K562 (cell line): ENCODE data around the gene DAB2IP. TPM values are rescaled to one million over a fixed set of nuclear protein-coding genes. Genes with fewer than 3 reads are reported as not detected.

Source experiments
- ATAC-seq: fragments of 200-7000 bp; cut with Tn5 transposase; 3 replicates; pipeline ENCODE4 v1.9.1; 2020; ENCODE audit warnings: moderate library complexity
- BruUV-seq: library from RNA; stranded (reverse); fragments of 400-500 nt; replicated peaks from 2 replicates; lab custom pipeline; 2021; lab: Mats Ljungman, UMichigan
- CTCF ChIA-PET: fragments of 300-600 bp; formaldehyde crosslinking; extraction: SDS; loops from one replicate; lab custom pipeline; 2021; ENCODE audit warnings: low intra/inter-chr PET ratio; lab: Yijun Ruan, JAX
- POLR2A ChIA-PET: fragments of 300-600, 350-650 bp; sonication (Branson Sonifier 250); formaldehyde crosslinking; extraction: SDS; loops from one replicate; lab custom pipeline; 2021; ENCODE audit warnings: antibody characterized with exemption, inconsistent platforms; lab: Yijun Ruan, JAX
- DNase-seq, 4 experiments: peaks; one replicate each; pipeline versions ENCODE4 v3.0.0 to v3.0.0-alpha.2; 2011 to 2018; ENCODE audit warnings: low spot score in 3 of 4, mixed read lengths in 3 of 4; ENCODE audit errors: extremely low read depth in 1 of 4
- FAIRE-seq: peaks from 2 replicates; lab custom pipeline; 2011; peaks lifted over from hg19 to GRCh38; lab: Jason Lieb, UNC
- H2AFZ ChIP-seq: 2 replicates; pipeline ENCODE4 v1.6.0; 2011; ENCODE audit warnings: low read depth, low read length, control low read depth, inconsistent platforms
- H3K27ac ChIP-seq: fragments of 200-600 bp; 3 replicates; pipeline ENCODE4 v1.8.0; 2011; ENCODE audit warnings: low read depth, mild to moderate bottlenecking, control low read depth, inconsistent platforms, low read length, moderate library complexity, mixed read lengths; ENCODE audit errors: extremely low read depth
- H3K27me3 ChIP-seq, 2 experiments: fragments of 300-600 bp in 1 of 2; 2 replicates in 1 of 2; 3 replicates in 1 of 2; pipeline versions ENCODE4 v1.6.0 to v1.8.0; 2011; ENCODE audit warnings: inconsistent platforms in 2 of 2, low read length in 2 of 2, mild to moderate bottlenecking in 1 of 2, mixed read lengths in 1 of 2, moderate library complexity in 1 of 2; ENCODE audit not compliant: control insufficient read depth in 2 of 2, insufficient read depth in 2 of 2
- H3K36me3 ChIP-seq: fragments of 300-600 bp; 3 replicates; pipeline ENCODE4 v1.8.0; 2011; ENCODE audit warnings: mild to moderate bottlenecking, low read length, inconsistent platforms; ENCODE audit not compliant: control insufficient read depth, insufficient read depth
- H3K4me1 ChIP-seq, 2 experiments: fragments of 200-600 bp in 1 of 2; replicated peaks in 1 of 2; 2 replicates in 1 of 2; 3 replicates in 1 of 2; pipeline versions ENCODE4 v1.5.1 to v1.8.0; 2011; ENCODE audit warnings: inconsistent platforms in 2 of 2, low read length in 2 of 2, mild to moderate bottlenecking in 1 of 2, mixed read lengths in 1 of 2, moderate library complexity in 1 of 2; ENCODE audit not compliant: control insufficient read depth in 2 of 2, insufficient read depth in 2 of 2
- H3K4me2 ChIP-seq: 2 replicates; pipeline ENCODE4 v1.6.1; 2011; ENCODE audit warnings: low read length, control low read depth, inconsistent platforms, mixed read lengths; ENCODE audit not compliant: insufficient read depth
- H3K4me3 ChIP-seq: fragments of 200-600 bp; sonication (generic), shearing (Covaris generic); 2 replicates; pipeline ENCODE4 v1.5.1; 2016; ENCODE audit warnings: control low read depth, inconsistent platforms
- H3K79me2 ChIP-seq: fragments of 200-600 bp; 3 replicates; pipeline ENCODE4 v1.8.0; 2011; ENCODE audit warnings: low read length, inconsistent platforms; ENCODE audit not compliant: control insufficient read depth, insufficient read depth
- H3K9ac ChIP-seq, 2 experiments: 2 replicates each; pipeline versions ENCODE4 v1.6.0 to v1.6.1; 2011; ENCODE audit warnings: low read depth in 2 of 2, low read length in 2 of 2, control low read depth in 1 of 2, inconsistent platforms in 1 of 2, mild to moderate bottlenecking in 1 of 2, mixed read lengths in 1 of 2; ENCODE audit not compliant: insufficient read depth in 1 of 2
- H3K9me1 ChIP-seq: one replicate; pipeline ENCODE4 v1.6.0; 2011; ENCODE audit warnings: inconsistent platforms, mild to moderate bottlenecking, low read length, moderate library complexity; ENCODE audit not compliant: control insufficient read depth, insufficient read depth
- H3K9me3 ChIP-seq: replicated peaks from 2 replicates; pipeline ENCODE4 v1.5.1; 2011; ENCODE audit warnings: low read depth, low read length, inconsistent platforms; ENCODE audit not compliant: control insufficient read depth, insufficient read depth
- H4K20me1 ChIP-seq: replicated peaks from 2 replicates; pipeline ENCODE4 v1.6.1; 2011; ENCODE audit warnings: low read length, inconsistent platforms, mixed read lengths; ENCODE audit not compliant: control insufficient read depth, insufficient read depth
- CBX8 ChIP-seq: fragments of 200-600 bp; sonication (generic); IDR thresholded peaks from 2 replicates; pipeline ENCODE4 v1.6.1; 2012; ENCODE audit warnings: borderline replicate concordance, mixed run types, low read depth, mild to moderate bottlenecking, moderate library complexity, mixed read lengths, low read length, control low read depth, inconsistent platforms; ENCODE audit not compliant: poor library complexity, severe bottlenecking; ENCODE audit errors: extremely low read depth
- HNRNPL ChIP-seq: fragments of 200-400 bp; formaldehyde crosslinking; IDR thresholded peaks from 2 replicates; pipeline ENCODE4 v1.6.1; 2017; ENCODE audit warnings: low read depth, mild to moderate bottlenecking, low read length
- JUN ChIP-seq, 2 experiments: sonication (generic) in 1 of 2; formaldehyde crosslinking in 1 of 2; IDR thresholded peaks; 2 replicates each; pipeline versions ENCODE4 v1.6.1 to v1.8.0; 2012 to 2022; ENCODE audit warnings: borderline replicate concordance in 2 of 2, mild to moderate bottlenecking in 2 of 2, improper control_type of control experiment in 1 of 2, low read depth in 1 of 2, low read length in 1 of 2, missing genetic modification reagents in 1 of 2
- PTRF ChIP-seq: fragments of 450-650 bp; IDR thresholded peaks from 2 replicates; pipeline ENCODE4 v1.6.1; 2016; ENCODE audit warnings: mild to moderate bottlenecking, missing genetic modification characterization, missing compliant biosample characterization
- ZNF655 ChIP-seq: fragments of 250-450 bp; sonication (Bioruptor Pico); IDR thresholded peaks from 2 replicates; pipeline ENCODE4 v1.5.0; 2021
- WGBS: fragments of 100-300 bp; shearing (Covaris generic); methylation state at CpG from one replicate; pipeline ENCODE4 v1.1.6; 2016; ENCODE audit warnings: low coverage, mixed read lengths; ENCODE audit not compliant: insufficient coverage; ENCODE audit errors: missing lambda C conversion rate; 5-methylcytosine and 5-hydroxymethylcytosine counted together
- in situ Hi-C: fragments of 300-500 bp; cut with MboI; formaldehyde crosslinking; loops from 4 replicates; pipeline ENCODE4 v1.15.0; 2018; ENCODE audit warnings: inconsistent platforms, mixed read lengths
- intact Hi-C: fragments of 100-400 bp; cut with micrococcal nuclease; formaldehyde crosslinking; loops from 2 replicates; pipeline ENCODE4 v1.14.2; 2022
- polyA plus RNA-seq, 8 experiments: library from polyadenylated mRNA; depleted of rRNA in 4 of 8; stranded (reverse) in 5 of 8; unstranded in 3 of 8; fragments of >200 nt; fragmentation: Nextera tagmentation in 2 of 8; fragmentation: Illumina TruSeq in 1 of 8; extraction: Ambion mirVana in 2 of 8; extraction: Trizol in 1 of 8; gene quantifications; 2 replicates each; pipeline versions ENCODE4 v1.2.1 to v1.2.3, GENCODE V29; 2011 to 2014; ENCODE audit warnings: inconsistent platforms in 1 of 8, missing spikeins in 1 of 8
- total RNA-seq, 7 experiments: library from RNA; depleted of rRNA in 6 of 7; stranded (reverse); fragments of >200 nt in 6 of 7; fragmentation: Illumina TruSeq in 2 of 7; extraction: Trizol in 2 of 7; gene quantifications; 2 replicates each; pipeline versions ENCODE4 v1.2.1 to v1.2.3, GENCODE V29; 2011 to 2021; ENCODE audit warnings: low replicate concordance in 1 of 7

Gene DAB2IP
- total and polyA plus RNA-seq, 9 of the 15 experiments (the other 6 are each of a cell fraction or from before 2014, with no cell fraction given) = 0.04 to 0.31 (median 0.08) TPM; not detected in 5

DNA sequence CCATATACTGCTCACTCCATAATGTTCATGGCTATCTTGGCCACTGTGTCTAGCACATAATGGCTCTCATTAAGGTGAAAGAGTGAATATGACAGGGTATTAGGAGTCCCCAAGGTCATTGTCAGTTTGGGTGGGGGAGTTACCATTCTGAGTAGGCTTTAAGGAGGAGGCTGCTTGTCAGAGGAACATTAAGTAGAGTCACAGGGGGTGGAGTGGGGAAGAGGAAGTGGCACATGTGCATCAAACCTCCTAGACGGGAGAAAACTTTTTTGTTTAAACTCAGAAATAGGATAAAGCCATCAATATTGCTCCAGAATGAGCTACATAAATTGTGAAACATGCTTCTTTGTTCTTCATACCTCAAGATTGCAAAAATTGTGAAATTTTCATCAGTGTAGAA, 45.5 kb downstream of the DAB2IP start:
- BruUV-seq = no TSS peak
- 0% methylated on average over 1 of the region's 1 CpG for WGBS
- Histone ChIP-seq H3K79me2 (no peaks in the 10 kb centered on the region), H3K36me3 (no peaks in the 10 kb centered on the region), H3K4me1 (peaks cover 0 to 5% of the 10 kb centered on the region in 2 experiments; a peak in 1 of 5 replicates), H3K27ac (no peak overlapping the region), H3K4me2 (no peak overlapping the region), H3K9ac (no peak overlapping the region), H2AFZ (no peak overlapping the region), H3K9me3 (no peaks in the 10 kb centered on the region), H3K9me1 (no peaks in the 10 kb centered on the region), H3K27me3 (peaks cover 12 to 60% of the 10 kb centered on the region in 2 experiments), H3K4me3 (no peak overlapping the region), H4K20me1 (peaks cover 18% of the 10 kb centered on the region)
- no peak for ATAC-seq
- no peak for FAIRE-seq
- ChIA-PET POLR2A (interaction anchor here (0.9 to 1.2 kb wide), 2 partner anchors 13 to 76 kb away, joined by 3 read pairs; no protein-coding TSS in a partner anchor), CTCF (no interaction called here)
- DNase-seq = no peak
- TF ChIP-seq PTRF (tag) (no peak), HNRNPL (no peak), ZNF655 (CRISPR knock-in tag) (no peak), JUN (IDR thresholded peaks at IDR 0.05; ENCODE audit: borderline replicate concordance, low read depth, low read length) (no peak), JUN (CRISPR knock-in tag; IDR thresholded peaks at IDR 0.05; ENCODE audit: borderline replicate concordance) (no peak), CBX8 (no peak)
- intact Hi-C loops (loop anchor here (5.0 to 10.0 kb wide), 2 partner anchors 150 to 158 kb away; no protein-coding TSS in a partner anchor), in situ Hi-C loops (loop anchor here (25.0 kb wide), 1 partner anchor 640 kb away; no protein-coding TSS in a partner anchor)
